Stomach (tissue), 9 donors: ENCODE data around the gene C16orf78. TPM values are rescaled to one million over a fixed set of nuclear protein-coding genes. Genes with fewer than 3 reads are reported as not detected.

Source experiments
- DNase-seq, 2 donors: peaks; one replicate each; pipeline versions ENCODE4 v3.0.0 to v3.0.0-alpha.2; 2013 to 2019
- H3K27ac ChIP-seq, 5 donors: fragments of 200-600 bp in 4 of 5; sonication (generic) in 4 of 5; one replicate each; pipeline ENCODE4 v1.5.1; 2013 to 2019; ENCODE audit warnings: mild to moderate bottlenecking in 1 of 5, moderate library complexity in 1 of 5
- H3K27me3 ChIP-seq, 3 donors: fragments of 200-600 bp; sonication (generic); one replicate each; pipeline ENCODE4 v1.5.1; 2017 to 2019; ENCODE audit warnings: mixed run types in 1 of 3
- H3K36me3 ChIP-seq, 4 donors: fragments of 200-600 bp; sonication (generic); 1 replicate in 3 of 4; 2 replicates in 1 of 4; pipeline ENCODE4 v1.5.1; 2016 to 2019
- H3K4me1 ChIP-seq, 4 donors: fragments of 200-600 bp; sonication (generic); one replicate each; pipeline ENCODE4 v1.5.1; 2016 to 2019
- H3K4me3 ChIP-seq, 4 donors: fragments of 200-600 bp; sonication (generic) in 3 of 4; one replicate each; pipeline ENCODE4 v1.5.1; 2016 to 2019; ENCODE audit warnings: mild to moderate bottlenecking in 1 of 4
- H3K9me3 ChIP-seq, 4 donors: fragments of 200-600 bp; sonication (generic); one replicate each; pipeline ENCODE4 v1.5.1; 2016 to 2019
- EP300 ChIP-seq: sonication (generic); formaldehyde crosslinking; IDR thresholded peaks from one replicate; pipeline ENCODE4 v1.6.1; 2017; ENCODE audit warnings: antibody characterized with exemption
- POLR2A ChIP-seq, 4 donors: fragments of 450-650 bp; IDR thresholded peaks; one replicate each; pipeline ENCODE4 v1.6.1; 2016; ENCODE audit warnings: antibody characterized with exemption in 4 of 4, control low read depth in 2 of 4, mild to moderate bottlenecking in 1 of 4, moderate library complexity in 1 of 4
- POLR2AphosphoS5 ChIP-seq, 3 donors: sonication (generic); formaldehyde crosslinking; IDR thresholded peaks; one replicate each; pipeline ENCODE4 v1.6.1; 2016; ENCODE audit warnings: antibody characterized with exemption in 3 of 3
- WGBS, 5 donors: extraction: QIAGEN DNeasy Blood & Tissue Kit in 3 of 5; methylation state at CpG; one replicate each; pipeline versions ENCODE4 v1.1.5 to v1.1.7; 2013 to 2018; 5-methylcytosine and 5-hydroxymethylcytosine counted together
- intact Hi-C: fragments of 100-400 bp; cut with DNase I; formaldehyde crosslinking; loops from one replicate; pipeline ENCODE4 v1.15.1; 2023; ENCODE audit warnings: low total_unique reads
- polyA plus RNA-seq, 3 donors: library from polyadenylated mRNA; stranded (reverse); fragments of 200-250 nt; gene quantifications; one replicate each; pipeline ENCODE4 v1.2.3, GENCODE V29; 2013
- total RNA-seq, 5 donors: library from RNA; depleted of rRNA; stranded (reverse); fragments of >200 nt; gene quantifications; one replicate each; pipeline versions ENCODE4 v1.1.0 to v1.2.3, GENCODE V29; 2014 to 2016
- TF ChIP-seq, protein P1 (sequence below), 7 experiments: fragments of 450-650 bp in 4 of 7; fragments of 200-600 bp in 3 of 7; sonication (generic) in 3 of 7; IDR thresholded peaks; one replicate each; pipeline ENCODE4 v1.5.1; 2016 to 2019; ENCODE audit warnings: antibody characterized with exemption in 7 of 7, control low read depth in 2 of 7, mild to moderate bottlenecking in 1 of 7
- donor health status: healthy with polysubstance abuse.
- donor health status: Bipolar disorder and iron deficiency.
- donor health status: healthy.

C16orf78 gene
- total and polyA plus RNA-seq, 8 donors = not detected

DNA sequence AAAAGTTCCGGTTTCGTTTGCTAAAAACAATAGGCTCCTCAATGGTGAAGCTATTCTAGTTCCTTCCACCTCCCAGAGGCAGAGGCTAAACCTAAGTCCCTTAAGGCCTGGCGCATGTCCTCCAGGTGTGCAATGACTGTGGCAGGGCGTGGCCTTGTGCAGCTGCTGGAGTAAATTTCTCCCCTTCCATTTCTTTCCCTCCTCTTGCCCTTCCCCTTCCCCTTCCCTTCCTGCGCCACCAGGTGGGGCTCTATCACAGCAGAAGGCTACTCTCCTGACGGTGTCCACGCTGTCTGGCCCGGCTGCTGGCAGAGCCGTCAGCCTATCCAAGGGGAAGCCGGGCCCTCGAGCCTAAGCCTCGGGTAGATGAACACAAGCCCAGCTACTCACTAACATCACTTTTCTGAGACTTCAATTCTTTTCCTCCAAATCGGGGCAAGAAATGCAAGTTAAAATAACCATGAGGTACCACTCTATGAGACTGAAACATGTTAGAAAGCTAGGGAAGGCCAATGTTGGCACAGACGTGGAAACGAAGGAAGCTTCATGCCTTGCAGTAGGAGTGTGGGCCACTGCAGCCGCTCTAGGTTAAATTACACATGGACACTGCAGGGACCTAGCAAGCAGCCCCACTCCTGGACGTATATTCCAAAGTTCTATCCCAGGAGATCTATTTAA, 34.4 kb downstream of the C16orf78 start:
- no peak for TF ChIP-seq POLR2A (IDR thresholded peaks at IDR 0.05)
- peak in 1 of 3 donors; percentile 30 for TF ChIP-seq POLR2AphosphoS5 (IDR thresholded peaks at IDR 0.05)
- TF ChIP-seq EP300 = no peak
- TF ChIP-seq, protein P1, sequence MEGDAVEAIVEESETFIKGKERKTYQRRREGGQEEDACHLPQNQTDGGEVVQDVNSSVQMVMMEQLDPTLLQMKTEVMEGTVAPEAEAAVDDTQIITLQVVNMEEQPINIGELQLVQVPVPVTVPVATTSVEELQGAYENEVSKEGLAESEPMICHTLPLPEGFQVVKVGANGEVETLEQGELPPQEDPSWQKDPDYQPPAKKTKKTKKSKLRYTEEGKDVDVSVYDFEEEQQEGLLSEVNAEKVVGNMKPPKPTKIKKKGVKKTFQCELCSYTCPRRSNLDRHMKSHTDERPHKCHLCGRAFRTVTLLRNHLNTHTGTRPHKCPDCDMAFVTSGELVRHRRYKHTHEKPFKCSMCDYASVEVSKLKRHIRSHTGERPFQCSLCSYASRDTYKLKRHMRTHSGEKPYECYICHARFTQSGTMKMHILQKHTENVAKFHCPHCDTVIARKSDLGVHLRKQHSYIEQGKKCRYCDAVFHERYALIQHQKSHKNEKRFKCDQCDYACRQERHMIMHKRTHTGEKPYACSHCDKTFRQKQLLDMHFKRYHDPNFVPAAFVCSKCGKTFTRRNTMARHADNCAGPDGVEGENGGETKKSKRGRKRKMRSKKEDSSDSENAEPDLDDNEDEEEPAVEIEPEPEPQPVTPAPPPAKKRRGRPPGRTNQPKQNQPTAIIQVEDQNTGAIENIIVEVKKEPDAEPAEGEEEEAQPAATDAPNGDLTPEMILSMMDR (IDR thresholded peaks at IDR 0.05) = peak in 5 of 7 experiments; percentile 71 to 95 (median 86)
- intact Hi-C loops = loop anchor here (5.0 kb wide), 1 partner anchor 184 kb away; no protein-coding TSS in a partner anchor

DNA sequence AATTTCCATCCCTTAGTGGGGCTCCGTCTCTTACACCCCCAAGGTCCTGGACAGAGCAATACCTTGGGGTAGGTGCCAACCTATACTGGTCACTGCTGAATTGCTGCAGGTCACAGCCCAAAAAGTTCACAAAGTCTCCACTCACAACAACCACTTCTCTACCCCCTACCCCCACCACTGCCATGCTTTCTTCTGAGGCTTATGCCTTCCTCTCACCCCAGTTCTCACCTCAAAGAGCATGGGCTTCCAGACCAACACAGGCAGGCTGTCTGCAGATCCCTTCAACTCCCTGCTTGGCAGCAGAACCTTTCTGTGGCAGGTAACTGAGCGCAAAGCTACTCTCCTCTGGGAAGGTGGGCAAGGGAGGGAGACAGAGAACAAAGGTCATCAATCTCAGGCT, 35.5 kb downstream of the C16orf78 start:
- DNase-seq = no peak
- Histone ChIP-seq H3K27me3 (peaks cover 0 to 15% (median 0%) of the 10 kb centered on the region in 3 donors), H3K4me1 (peaks cover 0 to 8% (median 4%) of the 10 kb centered on the region in 4 donors), H3K36me3 (no peaks in the 10 kb centered on the region), H3K9me3 (no peaks in the 10 kb centered on the region), H3K27ac (no peak overlapping the region), H3K4me3 (no peak overlapping the region)
- intact Hi-C loops = loop anchor here (5.0 kb wide), 1 partner anchor 183 kb away; no protein-coding TSS in a partner anchor
- TF ChIP-seq POLR2A (IDR thresholded peaks at IDR 0.05) = no peak
- TF ChIP-seq, protein P1 (IDR thresholded peaks at IDR 0.05) = no peak
- no peak for TF ChIP-seq POLR2AphosphoS5 (IDR thresholded peaks at IDR 0.05)
- no peak for TF ChIP-seq EP300
- 93 to 98% (median 97%) methylated on average over 2 of the region's 2 CpGs for WGBS, 5 donors

More for the DNA sequence above, 34.4 kb downstream of the C16orf78 start:
- Histone ChIP-seq H3K9me3 (peaks cover 0 to 7% (median 3%) of the 10 kb centered on the region in 4 donors), H3K27ac (no peak overlapping the region), H3K27me3 (peaks cover 0 to 9% (median 0%) of the 10 kb centered on the region in 3 donors), H3K36me3 (no peaks in the 10 kb centered on the region), H3K4me3 (no peak overlapping the region), H3K4me1 (peaks cover 0 to 8% (median 4%) of the 10 kb centered on the region in 4 donors)
- WGBS, 5 donors = 22 to 28% (median 26%) methylated on average over 14 to 17 of the region's 17 CpGs
- DNase-seq = peak; percentile 84 to 95

DNA sequence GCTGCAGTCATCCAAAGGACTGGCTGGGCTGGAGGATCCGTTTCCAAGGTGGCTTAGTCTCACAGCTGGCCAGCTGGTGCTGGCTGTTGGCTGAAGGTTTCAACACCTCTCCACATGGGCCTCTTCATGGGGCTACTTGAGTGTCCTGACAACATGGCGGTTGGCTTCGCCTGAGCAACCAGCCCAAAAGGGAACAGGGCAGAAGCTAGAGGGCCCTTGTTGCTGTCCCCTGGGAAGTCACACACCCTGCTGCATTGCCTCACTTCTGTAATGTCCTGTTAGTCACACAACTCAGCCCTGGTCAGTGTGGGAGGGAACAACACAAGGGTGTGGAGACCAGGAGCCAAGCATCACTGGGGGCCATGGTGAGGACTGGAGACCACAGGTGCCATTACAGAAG, 36.6 kb downstream of the C16orf78 start:
- H3K36me3 ChIP-seq = no peaks in the 10 kb centered on the region
- H3K4me1 ChIP-seq = peaks cover 0 to 8% (median 4%) of the 10 kb centered on the region in 4 donors
- intact Hi-C loops = loop anchor here (5.0 kb wide), 1 partner anchor 512 kb away; no protein-coding TSS in a partner anchor
- no peak for TF ChIP-seq POLR2AphosphoS5 (IDR thresholded peaks at IDR 0.05)
- TF ChIP-seq, protein P1 (IDR thresholded peaks at IDR 0.05) = no peak
- no peak for TF ChIP-seq EP300
- no peak for TF ChIP-seq POLR2A (IDR thresholded peaks at IDR 0.05)
- H3K27me3 ChIP-seq = peaks cover 0 to 16% (median 0%) of the 10 kb centered on the region in 3 donors
- DNase-seq = no peak
- H3K27ac ChIP-seq = no peak overlapping the region
- WGBS, 5 donors = 71 to 92% (median 90%) methylated on average over 1 to 3 of the region's 3 CpGs
- H3K9me3 ChIP-seq = no peaks in the 10 kb centered on the region
- H3K4me3 ChIP-seq = no peak overlapping the region

DNA sequence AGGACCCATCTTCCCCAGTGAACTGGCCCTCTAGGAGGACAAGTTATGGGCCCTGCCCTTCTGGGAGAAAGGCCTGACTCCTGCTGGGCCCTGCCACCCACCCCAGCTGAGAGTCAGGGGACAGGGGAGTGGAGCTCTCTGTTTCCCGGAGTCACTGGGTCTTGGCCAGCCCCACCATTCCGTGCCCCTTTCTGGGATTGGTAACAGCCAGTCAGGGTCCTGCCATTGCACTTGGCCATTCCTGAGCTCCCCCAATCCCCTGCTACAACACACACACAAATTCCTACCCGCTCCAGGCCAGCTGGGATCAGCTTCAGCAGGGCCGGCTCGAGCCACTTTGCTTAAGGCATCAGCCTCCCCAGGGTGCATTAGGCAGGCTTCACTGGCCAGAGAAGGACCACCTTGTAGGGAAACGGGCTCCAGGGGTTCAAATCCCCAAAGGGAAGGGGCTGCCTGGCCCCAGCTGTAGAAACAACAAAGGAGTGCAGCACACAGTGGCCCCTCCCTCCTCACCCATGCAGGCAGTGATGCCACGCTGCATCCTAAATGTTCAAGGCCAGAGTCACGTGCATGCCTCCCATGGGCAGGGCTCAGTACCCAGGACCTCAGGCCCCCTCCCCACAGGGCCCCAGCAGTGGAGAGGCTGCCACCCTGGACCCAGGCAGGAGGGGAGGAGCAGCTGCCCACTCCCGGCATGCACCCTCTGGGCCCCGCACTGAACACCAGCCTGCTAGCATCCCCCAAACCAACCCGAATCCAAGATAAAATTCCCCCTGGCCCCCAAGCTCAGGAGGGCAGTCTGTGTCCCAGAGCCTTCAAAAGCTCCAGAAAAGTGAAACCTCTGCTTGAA, 37.7 kb downstream of the C16orf78 start:
- Histone ChIP-seq H3K36me3 (no peaks in the 10 kb centered on the region), H3K4me3 (no peak overlapping the region), H3K9me3 (no peaks in the 10 kb centered on the region), H3K4me1 (peaks cover 0 to 8% (median 4%) of the 10 kb centered on the region in 4 donors), H3K27me3 (peaks cover 0 to 22% (median 0%) of the 10 kb centered on the region in 3 donors), H3K27ac (no peak overlapping the region)
- DNase-seq = no peak
- no peak for TF ChIP-seq POLR2A (IDR thresholded peaks at IDR 0.05)
- no peak for TF ChIP-seq POLR2AphosphoS5 (IDR thresholded peaks at IDR 0.05)
- intact Hi-C loops = loop anchor here (5.0 kb wide), 1 partner anchor 511 kb away; no protein-coding TSS in a partner anchor
- WGBS, 5 donors = 73 to 85% (median 75%) methylated on average over 10 to 11 of the region's 11 CpGs
